Uterus (tissue), 4 donors: ENCODE results near the gene TEX29. TPM values are rescaled to one million over a fixed set of nuclear protein-coding genes. Genes with fewer than 3 reads are reported as not detected.

ENCODE experiments used
- DNase-seq, 2 donors: peaks; one replicate each; pipeline ENCODE4 v3.0.0-alpha.2; 2019 to 2020
- H3K27ac ChIP-seq, 2 donors: fragments of 200-600 bp; sonication (generic); 1 replicate in 1 of 2; 2 replicates in 1 of 2; pipeline ENCODE4 v1.5.1; 2016 to 2018
- H3K27me3 ChIP-seq, 2 donors: fragments of 200-600 bp; sonication (generic); one replicate each; pipeline ENCODE4 v1.5.1; 2018 to 2019; ENCODE audit warnings: control low read depth in 1 of 2
- H3K36me3 ChIP-seq, 2 donors: fragments of 200-600 bp; sonication (generic); one replicate each; pipeline ENCODE4 v1.5.1; 2019; ENCODE audit warnings: control low read depth in 1 of 2
- H3K4me1 ChIP-seq, 2 donors: fragments of 200-600 bp; sonication (generic); one replicate each; pipeline ENCODE4 v1.5.1; 2018 to 2019; ENCODE audit warnings: control low read depth in 1 of 2
- H3K4me3 ChIP-seq, 2 donors: fragments of 200-600 bp; sonication (generic); 1 replicate in 1 of 2; 2 replicates in 1 of 2; pipeline ENCODE4 v1.5.1; 2018 to 2019; ENCODE audit warnings: mild to moderate bottlenecking in 1 of 2
- H3K9me3 ChIP-seq, 2 donors: fragments of 200-600 bp; sonication (generic); one replicate each; pipeline ENCODE4 v1.5.1; 2019; ENCODE audit warnings: control low read depth in 1 of 2
- CTCF ChIP-seq, 4 experiments: fragments of 200-600 bp in 2 of 4; fragments of 450-650 bp in 2 of 4; sonication (generic) in 2 of 4; IDR thresholded peaks; one replicate each; pipeline ENCODE4 v1.5.1; 2016 to 2019; ENCODE audit warnings: antibody characterized with exemption in 4 of 4, mild to moderate bottlenecking in 2 of 4, moderate library complexity in 1 of 4
- POLR2A ChIP-seq, 2 donors: fragments of 450-650 bp; IDR thresholded peaks; one replicate each; pipeline ENCODE4 v1.6.1; 2016; ENCODE audit warnings: antibody characterized with exemption in 2 of 2, mild to moderate bottlenecking in 1 of 2, moderate library complexity in 1 of 2
- intact Hi-C: fragments of 100-400 bp; cut with DNase I; formaldehyde crosslinking; loops from one replicate; pipeline ENCODE4 v1.15.1; 2023; ENCODE audit warnings: low total_unique reads
- total RNA-seq, 4 donors: library from RNA; depleted of rRNA in 3 of 4; stranded (reverse); fragments of >200 nt in 3 of 4; gene quantifications; one replicate each; pipeline versions ENCODE4 v1.1.0 to v1.2.4, GENCODE V29; 2014 to 2023
- donor health status: DM: yes; HTN: yes; CAD: no.

Gene TEX29
- total RNA-seq, 4 donors from 2014 or later = 0.91 TPM; not detected in 3

- H3K9me3 ChIP-seq = no peaks in the 10 kb centered on the region
- H3K27me3 ChIP-seq = no peaks in the 10 kb centered on the region
- no peak for TF ChIP-seq CTCF (IDR thresholded peaks at IDR 0.05)
- no peak for TF ChIP-seq POLR2A (IDR thresholded peaks at IDR 0.05)
Measured at GRCh38 chr13:111383591-111384440, 63.4 kb downstream of the TEX29 start.

GRCh38 chr13:111384441-111385182, 64.2 kb downstream of the TEX29 start:
- DNase-seq = no peak
- Histone ChIP-seq H3K36me3 (no peaks in the 10 kb centered on the region), H3K4me1 (no peaks in the 10 kb centered on the region), H3K4me3 (no peak overlapping the region), H3K27ac (no peak overlapping the region), H3K27me3 (no peaks in the 10 kb centered on the region), H3K9me3 (no peaks in the 10 kb centered on the region)
- no peak for TF ChIP-seq POLR2A (IDR thresholded peaks at IDR 0.05)
- no peak for TF ChIP-seq CTCF (IDR thresholded peaks at IDR 0.05)
- intact Hi-C loops = no loop called here

More at GRCh38 chr13:111383591-111384440, 63.4 kb downstream of the TEX29 start:
- DNase-seq = no peak
- Histone ChIP-seq H3K4me3 (no peak overlapping the region), H3K36me3 (no peaks in the 10 kb centered on the region), H3K4me1 (no peaks in the 10 kb centered on the region), H3K27ac (no peak overlapping the region)
- intact Hi-C loops = no loop called here

GRCh38 chr13:111385183-111385857, 64.9 kb downstream of the TEX29 start:
- no peaks in the 10 kb centered on the region for H3K36me3 ChIP-seq
- H3K4me1 ChIP-seq = no peaks in the 10 kb centered on the region
- no peak for TF ChIP-seq POLR2A (IDR thresholded peaks at IDR 0.05)
- no peak overlapping the region for H3K4me3 ChIP-seq
- DNase-seq = no peak
- H3K9me3 ChIP-seq = no peaks in the 10 kb centered on the region
- no peak overlapping the region for H3K27ac ChIP-seq
- no peaks in the 10 kb centered on the region for H3K27me3 ChIP-seq
- intact Hi-C loops = no loop called here

- H3K4me3 ChIP-seq = no peak overlapping the region
- no peak overlapping the region for H3K27ac ChIP-seq
- no peaks in the 10 kb centered on the region for H3K36me3 ChIP-seq
- intact Hi-C loops = no loop called here
- H3K9me3 ChIP-seq = no peaks in the 10 kb centered on the region
- no peak for DNase-seq
- TF ChIP-seq POLR2A (IDR thresholded peaks at IDR 0.05) (no peak), CTCF (IDR thresholded peaks at IDR 0.05) (no peak)
- H3K27me3 ChIP-seq = no peaks in the 10 kb centered on the region
- H3K4me1 ChIP-seq = no peaks in the 10 kb centered on the region
Measured at GRCh38 chr13:111387026-111387871, 66.8 kb downstream of the TEX29 start.
